ENCODE data around the gene DSG2.

The DSG2 gene

GRCh38 chr18:31592506-31593157 lies 94.7 kb downstream of the DSG2 start:
- DNase-seq: no peak

GRCh38 chr18:31595121-31595771 lies 97.3 kb downstream of the DSG2 start:
- DNase-seq: no peak

GRCh38 chr18:31596081-31596872 lies 98.3 kb downstream of the DSG2 start:
- no peak for DNase-seq

GRCh38 chr18:31598021-31598805 lies 100.2 kb downstream of the DSG2 start:
- DNase-seq: no peak

Data from NCI-H774 (cell line).